ENCODE data around the gene RHD.
A peak's percentile ranks its signal among the peaks of the same experiment; 100 is the strongest.
"Not testable (repeated sequence)": the region's sequence is repeated elsewhere in the genome, so short reads cannot be mapped to it uniquely, and the experiment has no call there.

Gene RHD

DNA sequence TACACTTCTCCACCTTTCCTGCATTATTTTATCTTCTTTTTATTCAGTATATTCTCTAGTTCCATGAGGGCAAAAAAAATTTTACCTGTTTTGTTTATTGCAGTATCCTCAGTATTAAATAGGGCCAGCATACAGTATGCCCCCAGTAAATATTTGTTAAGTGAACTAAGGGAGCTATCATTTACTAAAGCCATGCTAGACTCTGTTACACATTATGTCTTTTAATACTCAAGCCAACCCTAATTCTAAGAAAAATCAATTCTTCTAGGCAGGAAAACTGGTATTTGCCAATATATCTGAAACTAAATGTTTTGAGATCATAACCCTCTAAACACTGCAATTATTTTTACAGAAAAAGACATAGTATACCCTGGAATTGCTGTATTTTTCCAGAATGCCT is 84.1 kb downstream of the RHD start:
- DNase-seq (ENCODE audit: low spot score): no peak

DNA sequence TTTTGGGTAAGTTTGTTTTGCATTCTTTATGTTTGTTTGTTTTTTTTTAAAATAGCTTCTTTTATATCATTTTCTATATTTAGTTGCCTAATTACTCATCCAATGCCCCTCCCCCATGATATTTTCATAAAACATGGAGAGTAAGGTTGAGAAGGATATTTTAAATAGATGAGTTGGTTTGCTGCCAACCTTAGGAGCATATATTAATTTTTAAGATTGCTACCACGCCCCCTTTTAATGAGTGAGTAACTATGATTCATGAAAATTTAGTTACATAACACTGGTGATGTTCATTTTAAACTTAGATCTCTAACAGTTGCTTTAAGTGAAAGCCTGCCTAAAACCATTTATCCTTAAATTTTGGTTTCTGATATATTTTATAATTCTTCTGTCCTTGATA is 84.5 kb downstream of the RHD start:
- peak; percentile 28 for DNase-seq (ENCODE audit: low spot score)

DNA sequence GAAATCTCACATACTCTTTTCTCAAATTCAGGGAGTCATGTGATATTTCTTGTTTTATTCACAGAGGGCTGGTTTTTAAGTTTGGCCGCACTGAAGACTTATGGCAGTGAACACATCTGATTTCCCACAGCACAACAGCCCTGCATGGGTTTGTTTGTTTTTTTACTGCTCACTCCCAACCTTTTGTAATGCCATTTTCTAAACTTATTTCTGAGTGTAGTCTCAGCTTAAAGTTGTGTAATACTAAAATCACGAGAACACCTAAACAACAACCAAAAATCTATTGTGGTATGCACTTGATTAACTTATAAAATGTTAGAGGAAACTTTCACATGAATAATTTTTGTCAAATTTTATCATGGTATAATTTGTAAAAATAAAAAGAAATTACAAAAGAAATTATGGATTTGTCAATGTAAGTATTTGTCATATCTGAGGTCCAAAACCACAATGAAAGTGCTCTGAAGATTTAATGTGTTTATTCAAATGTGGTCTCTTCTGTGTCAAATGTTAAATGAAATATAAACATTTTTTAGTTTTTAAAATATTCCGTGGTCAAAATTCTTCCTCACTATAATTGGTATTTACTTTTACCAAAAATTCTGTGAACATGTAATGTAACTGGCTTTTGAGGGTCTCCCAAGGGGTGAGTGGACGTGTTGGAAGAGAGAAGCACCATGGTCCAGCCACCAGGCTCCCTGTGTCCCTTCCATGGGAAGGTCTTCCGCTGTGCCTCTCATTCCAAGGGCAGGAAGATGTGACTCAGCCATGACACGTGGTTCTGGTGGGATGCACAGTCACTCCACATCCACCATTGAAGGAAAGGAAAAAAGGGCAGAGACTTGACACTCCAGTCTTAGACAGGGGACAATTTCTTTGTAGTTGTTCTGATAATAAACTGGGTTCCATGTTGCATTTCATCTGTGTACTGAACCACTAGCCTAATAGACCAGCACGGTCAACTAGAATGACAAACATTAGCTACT is 88.6 kb downstream of the RHD start:
- DNase-seq (ENCODE audit: low spot score): peak; percentile 46

DNA sequence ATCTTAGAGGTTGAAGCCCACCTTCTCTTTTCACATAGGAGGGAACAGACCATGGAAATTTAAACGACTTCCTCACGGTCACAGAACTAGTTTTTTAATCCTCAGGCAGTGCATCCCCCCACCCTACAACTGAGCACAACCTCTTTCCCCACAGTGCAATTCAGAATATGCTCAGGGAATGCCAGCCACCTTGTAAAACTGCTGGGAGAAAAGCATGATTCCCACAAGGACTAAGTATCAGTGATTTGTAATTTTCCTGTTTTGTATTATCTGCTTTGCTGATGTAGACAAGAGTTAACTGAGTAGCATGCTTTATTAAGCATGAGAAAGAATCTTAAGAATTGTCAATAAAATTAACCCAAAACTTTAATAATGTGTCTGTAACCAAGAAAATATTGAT is 89.6 kb downstream of the RHD start:
- no peak for DNase-seq (ENCODE audit: low spot score)

DNA sequence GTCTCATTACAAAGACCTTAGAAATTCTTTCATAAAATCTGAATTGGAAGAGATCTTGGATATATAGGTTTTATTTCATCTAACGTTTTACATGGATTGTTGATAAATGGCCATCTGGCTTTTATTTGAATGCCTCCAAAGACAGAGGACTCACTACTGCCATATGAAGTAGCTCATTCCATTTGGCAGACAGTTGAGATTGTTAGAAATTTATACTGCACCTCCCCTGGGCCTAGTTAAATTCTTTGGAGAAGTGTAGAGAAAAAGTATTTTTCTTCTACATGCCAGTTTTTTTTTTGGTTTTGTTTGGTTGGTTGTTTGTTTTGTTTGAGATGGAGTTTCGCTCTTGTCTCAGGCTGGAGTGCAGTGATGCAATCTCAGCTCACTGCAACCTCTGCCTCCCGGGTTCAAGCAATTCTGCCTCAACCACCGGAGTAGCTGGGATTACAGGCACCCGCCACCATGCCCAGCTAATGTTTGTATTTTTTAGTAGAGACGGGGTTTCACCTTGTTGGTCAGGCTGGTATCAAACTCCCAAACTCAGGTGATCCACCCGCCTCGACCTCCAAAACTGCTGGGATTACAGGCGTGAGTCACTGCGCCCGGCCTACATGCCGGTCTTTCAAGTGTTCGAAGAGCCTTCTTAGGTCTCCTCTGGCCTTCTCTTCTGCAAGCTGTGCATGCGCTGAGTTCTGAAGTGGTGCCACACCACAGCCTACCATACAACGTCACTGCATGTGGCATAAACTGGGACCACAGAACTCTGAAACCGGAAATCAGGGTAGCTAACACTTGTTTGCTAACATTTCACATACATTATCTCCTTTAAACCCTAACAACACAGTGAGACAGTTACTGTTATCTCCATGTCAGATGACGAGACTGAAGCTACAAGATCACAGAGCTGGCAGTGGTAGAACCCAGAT is 90.6 kb downstream of the RHD start:
- DNase-seq (ENCODE audit: low spot score): not testable (repeated sequence)

DNA sequence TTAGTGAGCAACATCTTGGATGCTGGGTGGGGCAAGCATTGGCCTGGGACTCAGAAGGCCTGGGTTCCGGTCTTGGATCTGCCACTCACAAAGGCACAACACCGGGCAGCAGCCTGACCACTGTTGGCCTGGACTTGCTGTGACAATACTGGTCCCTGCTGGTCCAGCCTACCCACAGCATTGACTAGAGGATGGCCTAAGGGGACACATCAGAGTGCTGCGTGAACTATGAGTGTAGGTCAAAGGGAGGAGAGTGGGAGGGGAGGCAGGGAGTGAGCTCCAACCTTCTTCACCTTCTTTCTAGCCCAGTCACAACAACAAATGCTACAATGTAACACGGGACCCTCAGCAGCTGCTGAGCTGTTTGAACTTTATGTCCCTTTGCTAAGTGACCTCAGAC is 96.9 kb downstream of the RHD start:
- DNase-seq (ENCODE audit: low spot score): no peak

DNA sequence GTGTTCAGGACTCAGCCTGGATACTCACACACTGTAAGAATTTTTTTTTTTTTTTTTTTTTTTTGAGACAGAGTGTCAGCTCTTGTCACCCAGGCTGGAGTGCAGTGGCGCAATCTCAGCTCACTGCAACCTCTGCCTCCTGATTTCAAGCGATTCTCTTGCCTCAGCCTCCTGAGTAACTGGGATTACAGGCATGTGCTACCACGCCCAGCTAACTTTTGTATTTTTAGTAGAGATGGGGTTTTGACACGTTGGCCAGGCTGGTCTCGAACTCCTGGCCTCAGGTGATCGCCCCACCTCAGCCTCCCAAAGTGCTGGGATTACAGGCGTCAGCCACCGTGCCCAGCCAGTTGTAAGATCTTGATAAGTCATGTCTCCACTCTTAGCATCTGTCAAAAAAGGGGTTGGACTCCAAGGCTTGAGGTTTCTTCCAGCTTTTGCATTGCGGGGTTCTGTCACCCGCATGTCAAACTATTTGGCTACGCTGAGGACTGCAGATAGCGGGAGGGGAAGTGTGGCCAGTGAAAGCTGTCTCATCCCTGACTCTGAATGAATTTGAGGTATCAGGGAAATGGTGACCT is 97.5 kb downstream of the RHD start:
- not testable (repeated sequence) for DNase-seq (ENCODE audit: low spot score)

DNA sequence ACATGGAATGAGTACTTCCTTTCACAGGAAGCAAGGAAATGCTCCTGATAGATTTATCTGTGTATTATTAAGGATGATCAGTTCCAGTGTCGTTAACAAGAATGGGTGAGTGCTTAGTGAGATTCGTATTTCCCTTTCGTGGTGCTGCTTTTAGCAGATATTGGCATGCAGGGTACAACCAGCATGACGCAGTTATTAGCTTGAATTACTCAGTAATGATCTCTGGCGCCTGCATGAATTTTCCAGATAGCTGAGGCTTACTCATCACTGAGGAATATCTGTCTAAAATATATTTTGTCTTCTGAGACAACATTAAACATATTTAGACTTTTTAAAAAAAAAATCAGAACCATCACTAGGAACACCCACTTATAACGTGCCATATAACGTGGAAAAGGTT is 99.4 kb downstream of the RHD start:
- DNase-seq (ENCODE audit: low spot score): peak; percentile 60

DNA sequence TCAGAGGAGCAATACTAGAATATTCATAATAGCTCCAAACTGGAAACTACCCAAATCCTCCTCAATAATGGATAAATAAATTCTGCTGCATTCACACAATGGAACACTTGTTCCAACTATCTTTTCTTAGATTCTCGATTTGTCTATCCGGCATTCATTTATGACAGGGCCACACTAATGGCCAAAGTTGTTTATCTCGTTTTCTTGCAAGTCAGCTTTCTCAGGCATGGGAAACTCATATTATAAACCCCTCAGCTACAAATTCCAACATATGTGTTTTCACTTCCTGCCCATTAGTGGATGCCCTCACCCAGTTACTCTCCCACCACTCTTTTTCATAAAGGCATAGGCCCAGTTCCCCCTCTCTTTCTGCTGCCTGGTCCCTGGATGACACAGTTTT is 106.1 kb downstream of the RHD start:
- not testable (repeated sequence) for DNase-seq (ENCODE audit: low spot score)

Measured in GM03348 (cell line).